NT2/D1 (cell line): ENCODE measurements around the gene AHCYL2.

Source experiments
- SUZ12 ChIP-seq: IDR thresholded peaks from 2 replicates; pipeline ENCODE4 v1.6.1; 2011; ENCODE audit not compliant: insufficient read length, insufficient read depth; ENCODE audit errors: extremely low read depth
- YY1 ChIP-seq: IDR thresholded peaks from 2 replicates; pipeline ENCODE4 v1.6.1; 2011; ENCODE audit not compliant: insufficient read length, insufficient read depth
- ZNF274 ChIP-seq: IDR thresholded peaks from 2 replicates; pipeline ENCODE4 v1.6.1; 2011; ENCODE audit warnings: mild to moderate bottlenecking, low read depth, low read length

DNA sequence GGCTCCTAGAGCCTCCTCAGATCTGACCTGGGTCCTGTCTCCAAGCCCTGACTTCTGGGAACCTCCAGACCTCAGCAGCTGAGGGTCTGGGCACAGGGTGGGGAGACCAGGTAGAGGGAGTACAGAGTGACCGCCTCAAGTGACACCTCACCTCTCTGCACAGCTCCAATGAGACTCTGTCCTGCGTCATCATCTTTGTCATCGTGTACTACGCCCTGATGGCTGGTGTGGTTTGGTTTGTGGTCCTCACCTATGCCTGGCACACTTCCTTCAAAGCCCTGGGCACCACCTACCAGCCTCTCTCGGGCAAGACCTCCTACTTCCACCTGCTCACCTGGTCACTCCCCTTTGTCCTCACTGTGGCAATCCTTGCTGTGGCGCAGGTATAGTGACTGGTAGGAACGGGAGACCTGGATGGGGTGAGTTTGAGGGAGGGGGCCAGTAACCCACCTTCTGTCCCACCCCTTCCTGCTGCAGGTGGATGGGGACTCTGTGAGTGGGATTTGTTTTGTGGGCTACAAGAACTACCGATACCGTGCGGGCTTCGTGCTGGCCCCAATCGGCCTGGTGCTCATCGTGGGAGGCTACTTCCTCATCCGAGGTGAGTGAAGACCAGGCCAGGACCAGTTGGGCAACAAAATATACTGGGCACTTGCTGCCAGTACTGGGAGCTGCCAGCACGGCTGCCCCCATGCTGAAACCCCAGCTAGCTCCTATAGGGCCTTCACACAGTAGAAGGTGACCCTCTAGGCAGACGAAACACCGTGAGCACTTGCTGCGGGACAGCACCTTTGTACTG lies 18.6 kb upstream of the AHCYL2 start:
- TF ChIP-seq SUZ12, result no peak
- TF ChIP-seq ZNF274, result no peak
- no peak for TF ChIP-seq YY1
